ENCODE data around the gene CRIP2.

The CRIP2 gene

DNA sequence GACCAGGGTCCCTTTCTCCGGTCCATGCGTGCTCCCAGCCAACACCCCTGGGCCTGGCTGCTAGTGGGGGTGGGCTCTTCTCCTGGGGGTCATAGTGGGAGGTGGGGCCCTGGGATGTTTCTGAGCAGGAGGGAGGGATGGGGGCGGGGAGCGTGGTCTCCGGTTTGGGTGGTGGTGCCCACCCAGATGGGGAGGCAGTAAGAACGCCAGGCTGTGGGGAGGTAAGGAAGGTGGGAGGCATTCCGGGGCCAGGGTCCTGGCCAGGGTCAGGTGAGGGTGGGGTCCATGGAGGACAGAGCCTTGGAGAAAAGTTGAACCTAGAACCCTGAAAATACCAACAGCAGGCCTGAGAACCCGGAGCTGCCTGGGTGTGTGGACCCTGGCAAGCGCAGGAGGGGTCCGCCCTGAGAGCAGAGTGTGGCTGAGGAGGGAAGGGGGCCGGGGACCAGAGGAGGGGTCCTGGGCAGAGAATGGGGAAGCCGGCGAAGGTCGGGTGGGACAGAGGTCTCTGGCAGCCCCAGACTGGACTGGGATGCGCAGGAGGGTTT is 5.7 kb downstream of the CRIP2 start:
- no peak for DNase-seq (ENCODE audit: low read depth in 2 of 2)
- H3K4me3 ChIP-seq (replicated peaks in 1 of 2; ENCODE audit: low read depth in 2 of 2, low read length in 2 of 2), result no peak overlapping the region
- TF ChIP-seq CTCF (IDR thresholded peaks at IDR 0.05; ENCODE audit: low read depth, low read length), result no peak

GRCh38 chr14:105480807-105481801 is 6.5 kb downstream of the CRIP2 start:
- peak overlapping the region; percentile 31 to 32 for H3K4me3 ChIP-seq (replicated peaks in 1 of 2; ENCODE audit: low read depth in 2 of 2, low read length in 2 of 2)
- peak; percentile 98 for TF ChIP-seq CTCF (IDR thresholded peaks at IDR 0.05; ENCODE audit: low read depth, low read length)
- peak; percentile 92 to 93 for DNase-seq (ENCODE audit: low read depth in 2 of 2)

DNA sequence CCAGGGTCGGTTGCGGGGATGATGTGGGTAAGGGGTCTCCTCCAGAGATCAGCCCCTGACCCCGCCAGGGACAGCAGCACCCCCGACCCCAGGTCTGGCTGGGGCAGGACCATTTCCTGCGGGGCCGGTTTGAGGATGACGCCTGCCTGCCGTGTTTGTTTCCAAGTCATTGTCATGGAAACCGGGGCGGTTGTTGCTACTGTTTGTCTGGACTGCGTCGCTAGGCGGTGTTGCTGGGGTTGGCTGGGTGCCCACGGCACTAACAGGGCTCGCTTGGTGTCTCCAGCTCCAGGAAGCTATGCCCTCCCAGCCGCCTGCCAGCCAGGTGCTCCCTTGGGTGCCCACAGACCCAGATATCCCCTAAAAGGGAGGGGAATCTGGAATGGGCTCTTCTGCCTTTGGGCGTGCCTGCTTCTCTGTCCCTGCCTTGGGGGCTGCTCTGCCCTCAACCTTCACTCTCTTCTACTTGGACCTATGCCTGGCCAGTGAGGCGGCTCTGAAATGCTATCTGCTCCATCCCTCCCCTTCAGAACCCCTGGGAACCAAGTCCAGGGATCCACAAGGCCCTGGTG is 7.4 kb downstream of the CRIP2 start:
- peak; percentile 99 for DNase-seq (ENCODE audit: low read depth in 2 of 2)
- H3K4me3 ChIP-seq (replicated peaks in 1 of 2; ENCODE audit: low read depth in 2 of 2, low read length in 2 of 2), result peak overlapping the region in 1 of 2 donors; percentile 0
- TF ChIP-seq CTCF (IDR thresholded peaks at IDR 0.05; ENCODE audit: low read depth, low read length), result peak; percentile 6

DNA sequence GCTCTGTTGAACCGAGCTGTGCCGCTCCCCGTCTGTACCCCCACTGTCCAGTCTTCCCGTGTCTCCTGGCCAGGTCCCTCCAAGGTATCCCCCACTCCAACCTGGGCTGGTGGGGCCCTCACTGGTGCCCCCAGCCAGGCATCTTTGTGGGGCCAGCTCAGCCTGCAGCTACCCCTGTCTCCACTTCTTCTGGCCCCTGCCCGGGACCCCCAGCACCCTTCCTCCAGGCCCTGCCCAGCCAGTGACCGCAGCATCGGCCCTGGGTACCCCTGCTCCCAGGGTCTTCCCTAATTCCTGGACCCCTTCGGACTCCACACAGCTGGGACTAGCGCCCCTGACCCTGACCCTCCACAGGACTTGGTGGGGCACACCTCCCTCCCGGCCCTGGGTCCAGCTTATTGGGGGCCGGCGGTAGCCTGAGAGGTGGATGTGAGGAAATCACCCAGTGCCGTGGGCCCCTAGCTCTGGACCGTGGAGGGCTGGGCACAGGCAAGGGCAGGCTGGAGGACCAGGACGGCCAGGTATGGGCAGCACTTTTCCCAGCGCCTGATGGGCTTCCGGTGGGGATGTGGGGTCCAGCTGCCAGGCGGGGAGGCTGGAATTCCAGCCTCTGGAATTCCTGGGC is 8.0 kb downstream of the CRIP2 start:
- no peak for DNase-seq (ENCODE audit: low read depth in 2 of 2)
- no peak overlapping the region for H3K4me3 ChIP-seq (replicated peaks in 1 of 2; ENCODE audit: low read depth in 2 of 2, low read length in 2 of 2)

GRCh38 chr14:105483300-105484068 is 8.9 kb downstream of the CRIP2 start:
- no peak for DNase-seq (ENCODE audit: low read depth in 2 of 2)
- TF ChIP-seq CTCF (IDR thresholded peaks at IDR 0.05; ENCODE audit: low read depth, low read length), result no peak
- H3K4me3 ChIP-seq (replicated peaks in 1 of 2; ENCODE audit: low read depth in 2 of 2, low read length in 2 of 2), result no peak overlapping the region

More for the DNA sequence above, 8.0 kb downstream of the CRIP2 start:
- TF ChIP-seq CTCF (IDR thresholded peaks at IDR 0.05; ENCODE audit: low read depth, low read length), result no peak

All from cardiac fibroblast (primary cell).